ENCODE measurements around the gene FGFR3. TPM values are rescaled to one million over a fixed set of nuclear protein-coding genes. Genes with fewer than 3 reads are reported as not detected.
A peak's percentile ranks its signal among the peaks of the same experiment; 100 is the strongest.

The FGFR3 gene
- total and polyA plus RNA-seq, 9 of the 15 experiments (the other 6 are each of a cell fraction or from before 2014, with no cell fraction given): 1.2 to 60.4 (median 12.7) TPM

- TF ChIP-seq FOXA3 (CRISPR knock-in tag; conservative IDR thresholded peaks at IDR 0.05 in 1 of 2, IDR thresholded peaks at IDR 0.05 in 1 of 2): no peak
- peak; percentile 65; the same call in 1 of the 2 replicates for TF ChIP-seq SOX6 (IDR thresholded peaks at IDR 0.05)
- TF ChIP-seq NR2F6 (CRISPR knock-in tag; IDR thresholded peaks at IDR 0.05): no peak
- TF ChIP-seq ZNF239 (CRISPR knock-in tag; IDR thresholded peaks at IDR 0.05): no peak
- TF ChIP-seq NR4A1 (CRISPR knock-in tag; IDR thresholded peaks at IDR 0.05): no peak
- TF ChIP-seq NR4A1 (tag; IDR thresholded peaks at IDR 0.05): peak; percentile 83
- no peak for TF ChIP-seq AFF1 (IDR thresholded peaks at IDR 0.05; ENCODE audit: low read depth in 1 of 2, partially characterized antibody in 2 of 2)
- no peak for TF ChIP-seq ZNF12 (CRISPR knock-in tag; IDR thresholded peaks at IDR 0.05)
- TF ChIP-seq RFX5 (IDR thresholded peaks at IDR 0.05; ENCODE audit: low read depth, low read length): no peak
- no peak for TF ChIP-seq ESRRB (CRISPR knock-in tag; IDR thresholded peaks at IDR 0.05; ENCODE audit: borderline replicate concordance)
- no peak for TF ChIP-seq JUN (IDR thresholded peaks at IDR 0.05; ENCODE audit: borderline replicate concordance, low read depth, low read length)
- TF ChIP-seq JUN (CRISPR knock-in tag; IDR thresholded peaks at IDR 0.05; ENCODE audit: borderline replicate concordance): no peak
- TF ChIP-seq HOXB6 (CRISPR knock-in tag; IDR thresholded peaks at IDR 0.05; ENCODE audit: borderline replicate concordance): no peak
- TF ChIP-seq CBFA2T3 (IDR thresholded peaks at IDR 0.05): peak; percentile 96
- TF ChIP-seq BMI1 (IDR thresholded peaks at IDR 0.05; ENCODE audit: low read length): no peak
- no peak for TF ChIP-seq ZNF764 (CRISPR knock-in tag; IDR thresholded peaks at IDR 0.05; ENCODE audit: low read depth)
- TF ChIP-seq SMAD2 (IDR thresholded peaks at IDR 0.05; ENCODE audit: low read depth, low read length): no peak
- no peak for TF ChIP-seq WHSC1 (IDR thresholded peaks at IDR 0.05; ENCODE audit: low read length)
- TF ChIP-seq E2F3 (CRISPR knock-in tag; IDR thresholded peaks at IDR 0.05): peak; percentile 82; the same call in 1 of the 2 replicates
These were observed 8.1 kb upstream of the FGFR3 start (continued) for GRCh38 chr4:1784789-1785591.
